ENCODE results near the gene FGD6.
"Not testable (repeated sequence)": the region's sequence is repeated elsewhere in the genome, so short reads cannot be mapped to it uniquely, and the experiment has no call there.

The FGD6 gene

DNA sequence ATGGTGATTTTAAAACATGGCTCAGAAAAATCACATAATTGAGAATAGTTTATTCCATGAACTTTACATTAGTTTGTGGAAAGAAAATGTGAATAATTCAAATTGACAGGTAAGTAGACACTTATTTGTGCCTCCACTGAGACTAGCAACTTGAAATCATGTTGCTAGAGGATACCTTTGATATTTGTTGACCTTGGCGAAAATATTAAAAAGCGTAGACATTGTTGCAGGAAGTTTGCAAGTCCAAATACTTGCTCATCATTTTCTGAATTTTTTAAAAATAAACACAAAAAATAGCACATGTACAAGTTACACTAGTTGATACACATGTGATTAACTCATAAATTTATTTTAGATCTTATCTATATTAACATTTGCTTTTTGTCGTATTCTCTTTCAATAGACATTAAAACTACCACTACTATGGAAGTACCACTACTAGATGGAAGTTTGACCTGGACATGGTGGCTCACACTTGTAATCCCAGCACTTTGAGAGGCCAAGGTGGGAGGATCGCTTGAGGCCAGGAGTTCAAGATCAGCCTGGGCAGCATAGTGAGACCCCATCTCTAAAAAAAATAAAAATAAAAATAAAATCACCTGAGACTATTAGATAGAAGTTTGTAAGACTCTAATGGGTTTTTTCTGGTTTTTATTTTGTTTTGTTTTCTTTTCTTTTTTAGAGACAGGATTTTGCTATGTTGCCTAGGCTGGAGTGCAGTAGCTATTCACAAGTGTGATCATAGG is 24.7 kb upstream of the FGD6 start:
- TF ChIP-seq, protein P1, sequence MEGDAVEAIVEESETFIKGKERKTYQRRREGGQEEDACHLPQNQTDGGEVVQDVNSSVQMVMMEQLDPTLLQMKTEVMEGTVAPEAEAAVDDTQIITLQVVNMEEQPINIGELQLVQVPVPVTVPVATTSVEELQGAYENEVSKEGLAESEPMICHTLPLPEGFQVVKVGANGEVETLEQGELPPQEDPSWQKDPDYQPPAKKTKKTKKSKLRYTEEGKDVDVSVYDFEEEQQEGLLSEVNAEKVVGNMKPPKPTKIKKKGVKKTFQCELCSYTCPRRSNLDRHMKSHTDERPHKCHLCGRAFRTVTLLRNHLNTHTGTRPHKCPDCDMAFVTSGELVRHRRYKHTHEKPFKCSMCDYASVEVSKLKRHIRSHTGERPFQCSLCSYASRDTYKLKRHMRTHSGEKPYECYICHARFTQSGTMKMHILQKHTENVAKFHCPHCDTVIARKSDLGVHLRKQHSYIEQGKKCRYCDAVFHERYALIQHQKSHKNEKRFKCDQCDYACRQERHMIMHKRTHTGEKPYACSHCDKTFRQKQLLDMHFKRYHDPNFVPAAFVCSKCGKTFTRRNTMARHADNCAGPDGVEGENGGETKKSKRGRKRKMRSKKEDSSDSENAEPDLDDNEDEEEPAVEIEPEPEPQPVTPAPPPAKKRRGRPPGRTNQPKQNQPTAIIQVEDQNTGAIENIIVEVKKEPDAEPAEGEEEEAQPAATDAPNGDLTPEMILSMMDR (conservative IDR thresholded peaks at IDR 0.05), result no peak
- H3K27ac ChIP-seq, result no peak overlapping the region

DNA sequence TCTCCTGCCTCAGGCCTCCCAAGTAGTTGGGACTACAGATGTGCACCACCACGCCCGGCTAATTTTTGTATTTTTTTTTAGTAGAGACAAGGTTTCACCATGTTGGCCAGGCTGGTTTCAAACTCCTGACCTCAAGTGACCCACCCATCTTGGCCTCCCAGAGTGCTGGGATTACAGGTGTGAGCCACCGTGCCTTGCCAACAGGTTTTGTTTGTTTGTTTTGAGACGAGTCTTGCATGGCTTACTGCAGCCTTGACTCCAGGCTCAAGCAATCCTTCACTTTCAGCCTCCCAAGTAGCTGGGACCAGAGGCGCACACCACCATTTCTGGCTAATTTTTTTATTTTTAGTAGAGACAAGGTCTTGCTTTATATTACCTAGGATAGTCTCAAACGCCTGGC is 23.9 kb upstream of the FGD6 start:
- not testable (repeated sequence) for H3K27ac ChIP-seq

DNA sequence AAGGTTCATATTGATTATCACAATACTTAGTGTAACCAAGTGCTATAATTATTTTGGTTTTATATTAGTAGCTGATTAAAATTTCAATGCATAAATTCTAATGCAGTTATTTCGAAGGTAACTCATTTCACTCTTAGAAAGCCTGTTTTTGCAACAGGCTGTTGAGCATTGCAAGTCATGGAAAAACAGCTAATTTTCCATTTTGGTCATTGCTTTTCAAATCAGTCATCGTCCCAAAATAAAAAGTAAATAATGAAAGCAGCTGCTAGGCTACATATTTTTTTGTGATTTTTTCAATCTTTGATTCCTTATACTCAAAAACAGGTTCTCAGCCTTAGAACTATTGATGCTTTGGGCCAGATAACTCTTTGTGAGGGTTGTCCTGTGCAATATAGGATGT is 23.3 kb upstream of the FGD6 start:
- TF ChIP-seq, protein P1 (conservative IDR thresholded peaks at IDR 0.05), result no peak
- H3K27ac ChIP-seq, result no peak overlapping the region

DNA sequence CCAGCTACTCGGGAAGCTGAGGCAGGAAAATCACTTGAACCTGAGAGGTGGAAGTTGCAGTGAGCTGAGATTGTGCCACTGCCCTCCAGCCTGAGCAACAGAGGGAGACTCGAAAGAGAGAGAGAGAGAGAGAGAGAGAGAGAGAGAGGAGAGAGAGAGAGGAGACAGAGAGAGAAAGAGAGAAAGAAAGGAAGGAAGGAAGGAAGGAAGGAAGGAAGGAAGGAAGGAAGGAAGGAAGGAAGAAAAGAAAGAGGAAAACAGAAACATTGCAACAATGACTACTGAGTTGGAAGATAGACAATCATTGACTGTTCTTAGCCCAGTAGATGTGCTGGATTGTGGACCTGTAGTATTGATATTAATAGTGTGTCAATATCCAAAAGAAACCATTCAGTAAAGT is 22.6 kb upstream of the FGD6 start:
- H3K27ac ChIP-seq, result not testable (repeated sequence)

DNA sequence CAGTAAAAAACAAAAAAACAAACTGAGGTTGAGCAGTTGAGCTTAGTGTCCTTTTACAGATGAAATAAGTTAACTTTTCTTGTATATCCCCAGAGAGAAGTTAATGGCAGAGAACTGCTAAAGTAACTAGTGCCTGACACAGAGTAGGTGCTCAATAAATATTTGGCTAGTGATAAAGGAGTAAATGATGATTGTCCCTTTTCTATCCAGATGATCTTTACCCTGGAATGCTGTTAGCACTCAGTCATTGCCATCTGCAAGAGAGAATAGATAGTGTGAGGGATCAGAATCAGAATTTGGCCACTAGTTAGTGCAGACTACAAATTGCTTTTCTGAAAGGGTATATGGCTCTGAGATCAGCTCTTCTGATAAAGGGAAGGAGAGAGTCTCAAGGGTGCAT is 21.9 kb upstream of the FGD6 start:
- TF ChIP-seq, protein P1 (conservative IDR thresholded peaks at IDR 0.05), result no peak

DNA sequence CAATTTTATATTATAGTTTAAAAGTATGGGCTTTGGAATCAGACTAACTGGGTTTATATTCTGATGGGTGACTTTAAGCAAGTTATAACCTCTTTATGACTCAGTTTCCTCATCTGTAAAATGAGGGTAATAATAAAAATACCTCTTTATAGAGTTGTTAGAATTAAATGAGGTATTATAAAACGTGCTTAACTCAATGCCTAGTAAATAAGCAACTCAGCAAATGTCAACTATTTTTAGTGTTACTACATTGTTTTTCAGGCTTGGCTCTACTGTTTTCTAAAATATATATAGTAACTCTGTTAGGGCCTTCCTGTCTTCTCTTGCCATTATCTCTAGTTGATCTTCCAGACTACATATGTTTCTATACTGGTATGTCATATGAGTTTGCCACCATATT is 20.9 kb upstream of the FGD6 start:
- TF ChIP-seq, protein P1 (conservative IDR thresholded peaks at IDR 0.05), result no peak
- no peak overlapping the region for H3K27ac ChIP-seq

More for the DNA sequence above, 21.9 kb upstream of the FGD6 start:
- no peak overlapping the region for H3K27ac ChIP-seq

DNA sequence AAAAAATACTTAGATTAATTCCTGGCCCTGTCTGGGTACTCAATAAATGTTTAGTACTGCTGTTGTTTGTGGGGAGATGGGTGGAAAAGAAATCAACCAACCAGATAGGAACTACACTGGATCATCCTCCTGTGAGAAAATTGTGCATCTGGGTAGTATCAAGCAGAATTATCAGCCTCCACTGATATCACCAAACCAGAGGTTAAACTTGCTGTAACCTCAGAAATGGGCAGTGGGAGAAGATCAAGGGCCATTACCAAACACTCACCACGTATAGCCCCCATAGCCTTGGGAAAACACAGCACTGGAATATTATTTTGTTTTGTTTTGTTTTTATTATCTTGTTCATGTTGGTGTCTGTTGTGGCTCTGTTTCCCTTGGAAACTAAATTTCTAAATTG is 20.0 kb upstream of the FGD6 start:
- no peak overlapping the region for H3K27ac ChIP-seq
- TF ChIP-seq, protein P1 (conservative IDR thresholded peaks at IDR 0.05), result no peak

DNA sequence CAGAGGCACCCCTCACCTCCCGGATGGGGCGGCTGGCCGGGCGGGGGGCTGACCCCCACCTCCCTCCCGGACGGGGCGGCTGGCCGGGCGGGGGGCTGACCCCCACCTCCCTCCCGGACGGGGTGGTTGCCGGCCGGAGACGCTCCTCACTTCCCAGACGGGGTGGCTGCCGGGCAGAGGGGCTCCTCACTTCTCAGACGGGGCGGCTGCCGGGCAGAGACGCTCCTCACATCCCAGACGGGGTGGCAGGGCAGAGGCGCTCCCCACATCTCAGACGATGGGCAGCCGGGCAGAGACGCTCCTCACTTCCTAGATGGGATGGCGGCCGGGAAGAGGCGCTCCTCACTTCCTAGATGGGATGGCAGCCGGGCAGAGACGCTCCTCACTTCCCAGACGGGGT is 18.4 kb upstream of the FGD6 start:
- H3K27ac ChIP-seq, result not testable (repeated sequence)

DNA sequence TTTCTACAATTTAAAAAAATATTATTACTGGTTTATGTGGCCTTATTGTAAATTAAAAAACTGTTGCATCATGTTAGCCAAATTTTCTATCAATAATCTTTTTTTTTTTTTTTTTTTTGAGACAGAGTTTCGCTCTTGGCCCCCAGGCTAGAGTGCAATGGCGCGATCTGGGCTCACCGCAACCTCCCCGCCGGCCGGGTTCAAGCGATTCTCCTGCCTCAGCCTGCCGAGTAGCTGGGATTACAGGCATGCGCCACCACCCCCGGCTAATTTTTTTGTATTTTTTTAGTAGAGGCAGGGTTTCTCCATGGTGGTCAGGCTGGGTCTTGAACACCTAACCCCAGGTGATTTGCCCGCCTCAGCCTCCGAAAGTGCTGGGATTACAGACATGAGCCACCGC is 16.9 kb upstream of the FGD6 start:
- H3K27ac ChIP-seq, result not testable (repeated sequence)

DNA sequence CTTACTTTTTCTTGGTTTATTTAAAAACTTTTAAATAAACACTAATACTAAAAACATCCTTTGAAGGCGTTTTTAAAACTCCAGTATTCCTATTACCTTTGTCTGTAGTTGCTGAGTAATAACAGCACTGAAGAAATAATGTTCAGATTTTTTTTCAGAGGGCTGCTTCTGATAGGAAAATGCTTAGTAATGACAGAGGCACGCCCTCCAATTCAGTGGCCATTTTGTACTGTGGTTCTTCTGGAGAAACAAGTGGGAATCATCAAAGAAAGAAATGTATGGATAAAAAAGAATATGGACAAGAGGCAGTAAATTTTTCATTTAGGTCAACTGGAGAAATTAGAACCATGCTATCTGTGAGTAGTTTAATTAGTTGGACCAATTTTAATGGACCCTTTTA is 13.9 kb upstream of the FGD6 start:
- H3K27ac ChIP-seq, result peak overlapping the region; percentile 41
- TF ChIP-seq, protein P1 (conservative IDR thresholded peaks at IDR 0.05), result no peak

All from VCaP (cell line).